Rectal smooth muscle tissue (tissue), 1 donor: ENCODE data around the gene CEACAM16.
"Not testable (repeated sequence)": the region's sequence is repeated elsewhere in the genome, so short reads cannot be mapped to it uniquely, and the experiment has no call there.

ENCODE experiments used
- H3K27ac ChIP-seq: one replicate; pipeline ENCODE4 v1.7.0; 2013; ENCODE audit warnings: low read depth, low read length, inconsistent platforms
- H3K27me3 ChIP-seq: one replicate; pipeline ENCODE4 v1.7.0; 2013; ENCODE audit warnings: low read length; ENCODE audit not compliant: control insufficient read depth, insufficient read depth
- H3K36me3 ChIP-seq: one replicate; pipeline ENCODE4 v1.7.0; 2013; ENCODE audit warnings: low read length; ENCODE audit not compliant: control insufficient read depth, insufficient read depth
- H3K4me1 ChIP-seq: one replicate; pipeline ENCODE4 v1.7.0; 2013; ENCODE audit warnings: low read length; ENCODE audit not compliant: control insufficient read depth, insufficient read depth
- H3K4me3 ChIP-seq: one replicate; pipeline ENCODE4 v1.7.0; 2013; ENCODE audit warnings: low read length
- H3K9ac ChIP-seq: one replicate; pipeline ENCODE4 v1.7.0; 2013; ENCODE audit warnings: low read length

CEACAM16 gene

DNA sequence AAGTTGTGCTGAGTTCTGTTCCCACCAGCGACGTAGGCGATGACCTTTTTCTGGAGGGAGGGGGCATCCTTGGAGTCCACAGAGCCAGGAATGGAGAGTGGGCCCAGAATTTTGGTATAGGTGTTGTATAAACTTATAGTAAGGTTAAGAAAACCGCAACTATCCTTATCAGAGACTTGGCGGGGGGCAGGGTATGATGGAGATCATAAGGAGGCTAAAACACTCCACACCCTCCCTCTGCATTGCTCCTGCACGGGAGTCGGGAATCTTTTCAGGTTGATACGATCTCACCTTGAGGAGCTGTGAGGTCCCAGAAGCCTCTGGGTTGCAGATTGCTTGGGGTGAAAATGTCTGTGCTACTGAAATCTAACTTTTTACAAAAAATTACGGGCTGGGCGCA lies 34.0 kb upstream of the CEACAM16 start:
- peaks cover 10% of the 10 kb centered on the region for H3K36me3 ChIP-seq
- H3K9ac ChIP-seq, result no peak overlapping the region
- H3K27me3 ChIP-seq, result no peaks in the 10 kb centered on the region
- H3K27ac ChIP-seq, result no peak overlapping the region
- no peak overlapping the region for H3K4me3 ChIP-seq
- no peaks in the 10 kb centered on the region for H3K4me1 ChIP-seq

DNA sequence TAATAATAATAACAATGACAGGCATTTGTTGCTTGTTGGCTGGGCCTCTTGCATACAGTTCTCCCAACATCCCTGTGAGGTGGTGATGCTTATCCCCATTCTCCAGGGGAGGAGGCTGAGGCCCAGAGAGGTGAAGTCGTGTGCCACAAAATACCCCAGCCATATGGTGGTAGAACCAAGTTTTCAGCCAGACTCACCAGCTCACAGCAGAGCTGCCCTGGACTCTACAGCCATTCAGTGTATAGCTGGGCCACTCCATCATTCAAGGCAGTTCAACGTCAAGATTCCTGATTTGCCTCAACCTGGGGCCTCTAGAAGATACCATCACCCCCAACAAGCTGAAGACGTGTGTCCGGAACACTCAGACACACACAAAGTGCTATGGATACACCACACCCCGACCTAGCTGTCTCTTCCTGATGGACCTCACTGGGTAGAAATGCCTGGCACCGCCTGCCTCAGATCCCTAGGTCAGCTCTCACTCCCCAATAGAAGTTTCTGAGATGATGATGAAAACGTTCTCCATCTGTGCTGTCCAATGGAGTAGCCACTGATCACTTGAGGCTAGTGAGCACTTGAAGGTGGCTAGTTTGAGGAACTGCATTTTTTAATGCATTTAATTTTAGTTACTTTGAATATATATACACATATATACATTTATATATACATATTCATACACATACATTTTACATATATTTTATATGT lies 31.9 kb upstream of the CEACAM16 start:
- no peak overlapping the region for H3K9ac ChIP-seq
- H3K4me3 ChIP-seq, result no peak overlapping the region
- H3K27me3 ChIP-seq, result no peaks in the 10 kb centered on the region
- no peak overlapping the region for H3K27ac ChIP-seq
- H3K36me3 ChIP-seq, result peaks cover 5% of the 10 kb centered on the region
- no peaks in the 10 kb centered on the region for H3K4me1 ChIP-seq

DNA sequence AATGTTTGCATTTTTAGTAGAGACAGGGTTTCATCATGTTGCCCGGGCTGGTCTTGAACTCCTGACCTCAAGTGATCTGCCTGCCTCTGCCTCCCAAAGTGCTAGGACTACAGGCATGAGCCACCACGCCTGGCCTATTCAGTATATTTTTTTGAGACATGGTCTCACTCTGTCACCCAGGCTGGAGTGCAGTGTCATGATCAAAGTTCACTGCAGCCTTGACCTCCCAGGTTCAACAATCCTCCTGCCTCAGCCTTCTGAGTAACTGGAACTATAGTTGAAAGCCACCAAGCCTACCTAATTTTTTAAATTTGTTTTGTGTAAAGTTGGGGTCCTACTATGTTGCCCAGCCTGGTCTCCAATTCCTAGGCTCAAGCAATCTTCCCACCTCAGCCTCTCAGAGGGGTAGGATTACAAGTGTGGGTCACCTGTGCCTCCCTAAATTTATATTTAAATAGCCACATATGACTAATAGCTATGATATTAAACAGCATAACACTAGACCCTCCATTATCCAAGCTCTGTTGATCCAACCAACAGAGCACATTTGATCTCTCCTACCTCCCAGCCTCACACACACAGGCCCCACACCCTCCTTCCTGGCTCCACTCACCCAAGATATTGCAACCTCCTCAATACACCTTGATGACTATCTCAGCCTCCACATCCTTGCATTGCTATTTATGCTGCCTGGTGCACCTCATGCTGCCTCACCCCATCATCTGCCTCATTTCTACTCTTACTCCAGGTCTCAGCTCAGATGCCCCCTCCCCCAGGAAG lies 29.8 kb upstream of the CEACAM16 start:
- H3K27ac ChIP-seq, result no peak overlapping the region
- H3K36me3 ChIP-seq, result no peaks in the 10 kb centered on the region
- no peak overlapping the region for H3K9ac ChIP-seq
- no peaks in the 10 kb centered on the region for H3K27me3 ChIP-seq
- H3K4me3 ChIP-seq, result no peak overlapping the region
- H3K4me1 ChIP-seq, result no peaks in the 10 kb centered on the region

DNA sequence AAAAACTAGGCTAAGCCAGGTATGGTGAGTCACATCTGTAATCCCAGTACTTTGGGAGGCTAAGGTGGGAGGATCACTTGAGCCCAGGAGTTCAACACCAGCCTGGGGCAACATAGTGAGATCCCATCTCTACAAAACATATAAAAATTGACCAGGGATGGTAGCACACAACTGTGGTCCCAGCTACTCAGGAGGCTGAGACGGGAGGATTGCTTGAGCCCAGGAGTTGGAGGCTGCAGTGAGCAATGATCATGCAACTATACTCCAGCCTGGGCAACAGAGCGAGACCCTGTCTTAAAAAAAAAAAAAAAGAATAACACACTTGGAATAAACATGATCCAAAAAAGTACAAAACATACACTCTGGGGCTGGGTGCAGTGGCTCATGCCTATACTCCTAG lies 28.9 kb upstream of the CEACAM16 start:
- H3K36me3 ChIP-seq, H3K27me3 ChIP-seq, H3K4me3 ChIP-seq, H3K9ac ChIP-seq, H3K27ac ChIP-seq, H3K4me1 ChIP-seq: not testable (repeated sequence)

DNA sequence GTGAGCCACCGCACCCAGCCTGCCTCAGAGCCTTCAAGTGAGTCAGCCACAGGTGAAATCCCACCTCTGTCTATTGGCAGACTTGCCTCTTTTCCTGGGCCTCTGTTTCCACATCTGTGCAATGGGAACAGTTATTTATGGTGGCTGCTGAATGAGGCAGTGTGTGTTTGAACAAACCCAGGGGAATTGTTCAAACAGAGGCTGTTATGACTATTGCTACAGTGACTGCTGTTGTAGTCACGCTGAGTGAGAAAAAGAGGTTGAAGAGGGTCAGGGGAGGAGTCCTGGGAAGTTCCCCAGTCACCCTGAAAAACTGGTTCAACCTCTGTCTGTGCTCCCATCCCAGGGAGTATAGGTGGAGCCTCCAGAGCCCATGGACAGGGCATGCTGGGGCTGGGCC lies 27.6 kb upstream of the CEACAM16 start, which contains the start of gene CEACAM19:
Gene CEACAM19, plus strand, starts transcription at position 83 of the 400 bp plus-strand sequence. CDS start 450 bp downstream, outside the sequence.
- Histone ChIP-seq H3K4me1 (no peaks in the 10 kb centered on the region), H3K4me3 (no peak within 1 kb of the TSS), H3K27me3 (no peaks in the 10 kb centered on the region), H3K27ac (no peak within 1 kb of the TSS), H3K9ac (no peak within 1 kb of the TSS), H3K36me3 (no peaks in the 10 kb centered on the region)

DNA sequence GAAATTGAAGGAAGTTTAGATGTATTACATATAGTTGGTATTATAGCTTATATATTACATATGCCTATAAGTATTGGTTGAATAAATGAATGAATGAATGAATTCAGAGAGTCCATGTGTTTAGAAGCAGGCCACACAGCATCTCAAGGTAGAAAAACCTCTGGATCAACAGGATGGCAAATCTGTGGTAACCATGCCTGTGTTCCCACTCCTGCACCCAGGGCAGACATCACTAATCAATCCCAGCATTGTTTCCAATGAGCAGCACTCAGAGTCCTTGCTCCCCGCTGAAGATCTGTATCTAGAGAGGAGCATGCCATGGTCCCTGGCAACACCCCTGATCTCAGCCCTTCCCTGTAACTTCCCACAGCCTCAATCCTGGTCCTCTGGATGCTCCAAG lies 26.7 kb upstream of the CEACAM16 start:
- Histone ChIP-seq H3K27me3 (no peaks in the 10 kb centered on the region), H3K36me3 (no peaks in the 10 kb centered on the region)

DNA sequence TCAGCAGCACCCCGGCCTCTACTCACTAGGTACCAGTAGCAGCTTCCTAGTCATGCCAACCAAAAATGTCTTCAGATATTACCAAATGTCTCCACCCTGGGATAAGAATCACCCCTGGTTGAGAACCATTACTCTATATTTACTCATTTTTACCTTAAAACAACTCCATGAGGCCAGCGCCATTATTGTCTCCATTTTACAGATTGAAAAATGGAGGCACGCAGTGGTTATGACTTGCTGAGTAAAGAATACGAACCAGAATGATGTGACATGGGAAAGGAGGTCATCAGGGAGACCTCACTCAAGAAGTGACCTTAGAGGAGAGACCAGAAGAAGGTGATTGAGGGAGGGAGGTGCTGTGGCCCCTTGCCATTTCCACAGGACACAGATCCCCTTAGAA lies 25.4 kb upstream of the CEACAM16 start:
- H3K4me1 ChIP-seq, result no peaks in the 10 kb centered on the region
- no peaks in the 10 kb centered on the region for H3K27me3 ChIP-seq
- no peak overlapping the region for H3K4me3 ChIP-seq
- no peaks in the 10 kb centered on the region for H3K36me3 ChIP-seq
- H3K27ac ChIP-seq, result no peak overlapping the region
- no peak overlapping the region for H3K9ac ChIP-seq

More for the DNA sequence above, 26.7 kb upstream of the CEACAM16 start:
- no peak overlapping the region for H3K27ac ChIP-seq
- H3K4me1 ChIP-seq, result no peaks in the 10 kb centered on the region
- H3K4me3 ChIP-seq, result no peak overlapping the region
- H3K9ac ChIP-seq, result no peak overlapping the region

DNA sequence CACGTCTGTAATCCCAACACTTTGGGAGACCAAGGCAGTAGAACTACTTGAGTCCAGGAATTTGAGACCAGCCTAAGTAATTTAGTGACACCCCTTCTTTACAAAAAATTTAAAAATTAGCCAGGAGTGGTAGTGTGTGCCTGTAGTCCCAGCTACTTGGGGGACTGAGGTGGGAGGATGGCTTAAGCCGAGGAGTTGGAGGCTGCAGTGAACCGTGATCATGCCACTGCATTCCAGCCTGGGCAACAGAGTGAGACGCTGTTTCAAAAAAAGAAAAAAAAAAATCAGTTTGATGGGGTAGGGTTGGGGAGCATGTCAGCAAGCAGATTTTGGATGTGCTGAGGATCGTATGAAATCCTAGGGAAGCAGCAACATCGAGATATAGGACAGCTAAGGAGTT lies 23.4 kb upstream of the CEACAM16 start:
- H3K36me3 ChIP-seq, result peaks cover 3% of the 10 kb centered on the region
- no peaks in the 10 kb centered on the region for H3K27me3 ChIP-seq
- no peak overlapping the region for H3K9ac ChIP-seq
- no peak overlapping the region for H3K27ac ChIP-seq
- no peaks in the 10 kb centered on the region for H3K4me1 ChIP-seq
- no peak overlapping the region for H3K4me3 ChIP-seq

DNA sequence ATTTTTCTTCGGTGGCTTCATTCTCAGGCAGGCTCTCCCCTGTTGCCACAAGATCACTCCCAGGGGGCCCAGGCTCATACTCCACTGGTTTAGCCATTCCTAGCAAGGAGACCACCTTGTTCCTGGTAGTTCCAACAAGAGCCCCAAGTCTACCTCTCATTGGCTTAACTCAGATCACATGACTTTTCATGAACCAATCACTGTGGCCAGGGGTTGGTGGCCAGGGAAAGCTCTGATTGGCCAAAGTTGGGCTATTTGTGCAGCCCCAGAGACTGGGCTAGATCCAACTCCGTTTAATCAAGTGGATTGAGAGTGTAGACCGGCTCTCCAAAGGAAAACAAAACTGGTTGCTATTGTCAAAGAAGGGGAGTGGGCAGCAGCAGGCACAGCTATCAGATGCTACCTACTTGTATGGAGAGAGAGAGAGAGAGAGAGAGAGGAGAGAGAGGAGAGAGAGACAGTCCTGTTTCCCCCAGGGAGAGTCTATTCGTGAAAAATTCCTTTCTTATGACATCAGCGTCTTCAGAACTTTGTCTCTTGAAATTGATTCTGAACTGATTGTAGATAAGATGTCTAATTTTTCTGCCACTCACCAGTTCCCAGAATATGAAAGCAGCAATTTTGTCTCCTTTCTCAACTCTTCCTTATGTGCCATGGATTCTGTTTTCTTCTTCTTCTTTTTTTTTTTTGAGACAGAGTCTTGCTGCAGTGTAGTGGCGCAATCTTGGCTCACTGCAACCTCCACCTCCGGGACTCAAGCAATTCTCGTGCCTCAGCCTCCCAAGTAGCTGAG lies 21.7 kb upstream of the CEACAM16 start:
- no peak overlapping the region for H3K27ac ChIP-seq
- H3K9ac ChIP-seq, result no peak overlapping the region
- no peak overlapping the region for H3K4me3 ChIP-seq
- H3K4me1 ChIP-seq, result no peaks in the 10 kb centered on the region
- no peaks in the 10 kb centered on the region for H3K27me3 ChIP-seq
- H3K36me3 ChIP-seq, result peaks cover 3% of the 10 kb centered on the region

DNA sequence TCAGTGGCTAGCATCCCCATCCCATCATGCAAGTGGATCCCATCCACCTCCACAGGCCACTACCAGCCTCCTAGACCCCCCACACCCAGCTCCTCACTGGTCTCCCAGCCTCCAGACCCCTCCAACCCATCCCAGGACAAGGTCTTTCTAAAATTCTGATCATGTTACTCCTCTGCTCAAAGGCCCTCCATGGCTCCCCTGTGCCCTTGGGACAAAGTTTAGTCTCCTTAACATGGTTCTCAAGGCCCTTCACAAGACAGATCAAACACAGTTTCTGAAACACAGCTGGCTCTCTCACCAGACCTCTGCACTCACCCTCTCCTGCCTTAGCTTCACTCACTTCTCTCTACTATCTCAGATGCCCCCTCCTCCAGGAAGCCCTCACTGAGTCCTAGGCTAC lies 18.4 kb upstream of the CEACAM16 start:
- no peaks in the 10 kb centered on the region for H3K4me1 ChIP-seq
- H3K27ac ChIP-seq, result no peak overlapping the region
- no peaks in the 10 kb centered on the region for H3K27me3 ChIP-seq
- peaks cover 3% of the 10 kb centered on the region for H3K36me3 ChIP-seq
- no peak overlapping the region for H3K4me3 ChIP-seq
- H3K9ac ChIP-seq, result no peak overlapping the region

DNA sequence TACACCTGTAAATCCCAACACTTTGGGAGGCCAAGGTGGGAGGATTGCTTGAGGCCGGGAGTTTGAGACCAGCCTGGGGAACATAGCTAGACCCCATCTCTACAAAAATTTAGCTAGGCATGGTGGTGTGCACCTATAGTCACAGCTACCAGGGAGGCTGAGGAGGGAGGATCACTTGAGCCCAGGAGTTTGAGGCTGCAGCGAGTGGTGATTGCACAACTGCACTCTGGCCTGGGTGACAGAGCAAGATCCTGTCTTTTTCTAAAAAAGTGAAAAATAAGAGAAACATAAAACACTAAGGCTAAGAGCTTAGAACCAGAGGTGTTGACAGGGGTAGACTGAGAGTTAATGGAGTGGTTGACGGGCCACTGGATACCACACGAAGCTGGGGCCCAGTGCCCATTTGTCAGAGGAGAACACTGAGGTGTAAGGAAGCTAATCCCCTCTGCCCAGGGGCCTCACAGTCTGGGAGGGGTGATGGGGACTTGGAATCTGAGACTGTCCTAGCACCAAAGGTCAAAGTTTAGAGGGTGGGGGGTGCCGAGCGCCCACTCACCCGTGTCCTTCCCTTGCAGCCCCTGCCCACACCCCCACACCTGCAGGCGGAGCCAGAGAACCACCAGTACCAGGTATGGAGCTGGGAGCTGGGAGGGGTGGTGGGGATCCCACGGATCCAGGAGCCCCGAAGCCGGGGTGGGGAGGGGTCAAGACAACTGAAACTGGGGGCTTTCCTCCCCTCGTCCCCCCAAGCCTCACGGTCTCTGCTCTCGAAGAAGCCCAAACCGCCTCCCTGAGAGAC lies 16.8 kb upstream of the CEACAM16 start:
- no peaks in the 10 kb centered on the region for H3K27me3 ChIP-seq
- no peak overlapping the region for H3K9ac ChIP-seq
- no peak overlapping the region for H3K4me3 ChIP-seq
- H3K27ac ChIP-seq, result no peak overlapping the region
- peaks cover 3% of the 10 kb centered on the region for H3K36me3 ChIP-seq
- no peaks in the 10 kb centered on the region for H3K4me1 ChIP-seq

DNA sequence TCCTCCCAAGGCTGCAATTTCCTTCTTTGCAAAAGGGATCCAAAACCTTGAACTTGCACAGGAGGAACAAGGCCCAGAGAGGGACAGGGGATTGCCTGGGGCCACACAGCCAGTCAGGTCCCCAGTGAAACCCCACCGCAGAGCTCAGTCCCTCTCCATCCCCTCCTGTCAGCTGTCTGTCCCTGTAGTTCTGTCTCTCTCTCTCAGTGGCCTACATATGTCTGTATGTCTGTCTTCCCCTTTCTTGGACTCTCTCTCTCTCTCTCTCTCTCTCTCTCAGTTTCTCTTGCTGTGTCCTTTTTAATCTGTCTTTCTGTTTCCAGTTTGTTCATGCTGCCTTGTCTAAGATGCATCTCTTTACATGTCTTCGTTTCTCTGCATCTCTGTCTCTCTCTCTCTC lies 16.1 kb upstream of the CEACAM16 start:
- no peaks in the 10 kb centered on the region for H3K27me3 ChIP-seq
- no peak overlapping the region for H3K27ac ChIP-seq
- no peaks in the 10 kb centered on the region for H3K4me1 ChIP-seq
- H3K9ac ChIP-seq, result no peak overlapping the region
- no peak overlapping the region for H3K4me3 ChIP-seq
- peaks cover 3% of the 10 kb centered on the region for H3K36me3 ChIP-seq
